HepG2 (cell line): ENCODE results near the gene OR52K1. TPM values are rescaled to one million over a fixed set of nuclear protein-coding genes. Genes with fewer than 3 reads are reported as not detected.

Source experiments
- ATAC-seq: fragments of 200-7000 bp; cut with Tn5 transposase; 3 replicates; pipeline ENCODE4 v1.9.1; 2020; ENCODE audit warnings: mild to moderate bottlenecking, moderate library complexity
- BruUV-seq: library from RNA; stranded (reverse); fragments of 400-500 nt; replicated peaks from 2 replicates; lab custom pipeline; 2021; lab: Mats Ljungman, UMichigan
- CTCF ChIA-PET: fragments of 300-600 bp; formaldehyde crosslinking; extraction: SDS; loops from one replicate; lab custom pipeline; 2021; ENCODE audit warnings: low total read pairs, inconsistent platforms, low intra/inter-chr PET ratio; lab: Yijun Ruan, JAX
- POLR2A ChIA-PET: fragments of 350-600 bp; sonication (Branson Sonifier 250); formaldehyde crosslinking; loops from one replicate; lab custom pipeline; 2020; ENCODE audit warnings: antibody characterized with exemption, inconsistent platforms; lab: Yijun Ruan, JAX
- DNase-seq: peaks from one replicate; pipeline ENCODE4 v3.0.0-alpha.2; 2015; ENCODE audit warnings: low spot score
- FAIRE-seq: peaks from 3 replicates; lab custom pipeline; 2011; peaks lifted over from hg19 to GRCh38; lab: Jason Lieb, UNC
- H2AFZ ChIP-seq: one replicate; pipeline ENCODE4 v1.6.1; 2011; ENCODE audit warnings: low read length, inconsistent platforms
- H3K27ac ChIP-seq: fragments of 300-600 bp; 3 replicates; pipeline ENCODE4 v1.8.0; 2011; ENCODE audit warnings: mixed run types, mild to moderate bottlenecking, mixed read lengths, low read length, inconsistent platforms; ENCODE audit not compliant: insufficient read depth; ENCODE audit errors: extremely low read length
- H3K27me3 ChIP-seq, 2 experiments: fragments of 200-600 bp in 1 of 2; 2 replicates in 1 of 2; 3 replicates in 1 of 2; pipeline versions ENCODE4 v1.6.0 to v1.8.0; 2011; ENCODE audit warnings: low read length in 2 of 2, mild to moderate bottlenecking in 2 of 2, moderate library complexity in 2 of 2, inconsistent platforms in 1 of 2; ENCODE audit not compliant: insufficient read depth in 2 of 2, control insufficient read depth in 1 of 2
- H3K36me3 ChIP-seq, 2 experiments: fragments of 200-600 bp in 1 of 2; replicated peaks in 1 of 2; 2 replicates in 1 of 2; 3 replicates in 1 of 2; pipeline versions ENCODE4 v1.5.1 to v1.8.0; 2011; ENCODE audit warnings: low read length in 2 of 2, inconsistent platforms in 1 of 2; ENCODE audit not compliant: insufficient read depth in 2 of 2, control insufficient read depth in 1 of 2
- H3K4me1 ChIP-seq: 2 replicates; pipeline ENCODE4 v1.5.1; 2012; ENCODE audit warnings: low read length, inconsistent platforms; ENCODE audit not compliant: insufficient read depth
- H3K4me2 ChIP-seq: 2 replicates; pipeline ENCODE4 v1.6.0; 2011; ENCODE audit warnings: low read depth, low read length, inconsistent platforms
- H3K4me3 ChIP-seq, 3 experiments: fragments of 200-600 bp in 1 of 3; sonication (generic), shearing (Covaris generic) in 1 of 3; replicated peaks in 1 of 3; 2 replicates each; pipeline ENCODE4 v1.5.1; 2011 to 2016; ENCODE audit warnings: low read length in 3 of 3, inconsistent platforms in 2 of 3, low read depth in 2 of 3, mild to moderate bottlenecking in 2 of 3, control low read depth in 1 of 3, mixed read lengths in 1 of 3; ENCODE audit not compliant: insufficient read depth in 1 of 3
- H3K79me2 ChIP-seq: one replicate; pipeline ENCODE4 v1.6.1; 2011; ENCODE audit warnings: low read length, inconsistent platforms; ENCODE audit not compliant: insufficient read depth
- H3K9ac ChIP-seq: 2 replicates; pipeline ENCODE4 v1.6.0; 2011; ENCODE audit warnings: mild to moderate bottlenecking, low read depth, low read length, inconsistent platforms; ENCODE audit not compliant: insufficient read depth
- H3K9me3 ChIP-seq: 2 replicates; pipeline ENCODE4 v1.5.1; 2012; ENCODE audit warnings: mild to moderate bottlenecking, low read length
- H4K20me1 ChIP-seq: 2 replicates; pipeline ENCODE4 v1.6.0; 2011; ENCODE audit warnings: inconsistent platforms, mild to moderate bottlenecking, low read length, moderate library complexity; ENCODE audit not compliant: insufficient read depth
- EED ChIP-seq: sonication (generic); formaldehyde crosslinking; IDR thresholded peaks from 2 replicates; pipeline ENCODE4 v1.5.0; 2020; ENCODE audit warnings: mild to moderate bottlenecking, missing genetic modification reagents
- HMG20B ChIP-seq: conservative IDR thresholded peaks from 2 replicates; pipeline ENCODE4 v1.6.1; 2016; ENCODE audit warnings: missing genetic modification reagents, missing compliant biosample characterization
- HNF4G ChIP-seq, 2 experiments: sonication (generic) in 1 of 2; formaldehyde crosslinking in 1 of 2; IDR thresholded peaks; 2 replicates each; pipeline versions ENCODE4 v1.4.0 to v1.6.1; 2011 to 2020; ENCODE audit warnings: borderline replicate concordance in 2 of 2, low read depth in 2 of 2, mild to moderate bottlenecking in 2 of 2, low read length in 1 of 2, missing genetic modification reagents in 1 of 2, moderate library complexity in 1 of 2
- MEF2D ChIP-seq: sonication (generic); formaldehyde crosslinking; IDR thresholded peaks from 2 replicates; pipeline ENCODE4 v1.5.1; 2020; ENCODE audit warnings: mild to moderate bottlenecking, missing genetic modification reagents
- MYC ChIP-seq: sonication (generic); formaldehyde crosslinking; IDR thresholded peaks from 2 replicates; pipeline ENCODE4 v1.9.0; 2021; ENCODE audit warnings: missing genetic modification reagents, borderline replicate concordance
- RCOR2 ChIP-seq: IDR thresholded peaks from 2 replicates; pipeline ENCODE4 v1.6.1; 2016; ENCODE audit warnings: missing biosample characterization, missing genetic modification reagents
- RFX1 ChIP-seq: fragments of 450-650 bp; IDR thresholded peaks from 2 replicates; pipeline ENCODE4 v1.6.1; 2017
- SMYD3 ChIP-seq: sonication (generic); formaldehyde crosslinking; IDR thresholded peaks from 2 replicates; pipeline ENCODE4 v1.8.1; 2023; ENCODE audit warnings: mild to moderate bottlenecking, missing genetic modification reagents
- TGIF2 ChIP-seq: IDR thresholded peaks from 2 replicates; pipeline ENCODE4 v1.6.1; 2016; ENCODE audit warnings: control low read depth, missing compliant biosample characterization
- ZFAT ChIP-seq: sonication (generic); formaldehyde crosslinking; conservative IDR thresholded peaks from 2 replicates; pipeline ENCODE4 v1.8.1; 2023; ENCODE audit warnings: missing genetic modification reagents, inconsistent platforms
- ZNF260 ChIP-seq: sonication (generic); formaldehyde crosslinking; IDR thresholded peaks from 2 replicates; pipeline ENCODE4 v1.4.0; 2020; ENCODE audit warnings: missing genetic modification reagents, low read depth, mild to moderate bottlenecking, borderline replicate concordance
- ZNF34 ChIP-seq: sonication (generic); formaldehyde crosslinking; IDR thresholded peaks from 2 replicates; pipeline ENCODE4 v1.4.0; 2020; ENCODE audit warnings: mild to moderate bottlenecking, missing genetic modification reagents, borderline replicate concordance
- WGBS: methylation state at CpG from one replicate; pipeline ENCODE4 v1.1.6; 2017; ENCODE audit warnings: low lambda C conversion rate; 5-methylcytosine and 5-hydroxymethylcytosine counted together
- in situ Hi-C: cut with HindIII; loops from 2 replicates; pipeline ENCODE4 v1.10.0; 2017; ENCODE audit warnings: low pct_unique_long_range_greater_than_20kb; ENCODE audit not compliant: extremely low pct_ligation_motif_present
- intact Hi-C: fragments of 100-400 bp; cut with micrococcal nuclease; formaldehyde crosslinking; loops from one replicate; pipeline ENCODE4 v1.10.0; 2022; ENCODE audit not compliant: unreplicated experiment
- polyA plus RNA-seq, 8 experiments: library from polyadenylated mRNA; depleted of rRNA in 3 of 8; stranded (reverse) in 7 of 8; unstranded in 1 of 8; fragments of >200 nt; fragmentation: Illumina TruSeq in 4 of 8; extraction: Trizol in 4 of 8; gene quantifications; 2 replicates each; pipeline versions ENCODE4 v1.2.1 to v1.2.3, GENCODE V29; 2011 to 2016; ENCODE audit warnings: low read depth in 4 of 8, missing spikeins in 1 of 8, mixed read lengths in 1 of 8; ENCODE audit not compliant: insufficient read depth in 1 of 8
- total RNA-seq, 5 experiments: library from RNA; depleted of rRNA; stranded (reverse); fragments of >200 nt; fragmentation: Illumina TruSeq; extraction: Trizol; gene quantifications; 2 replicates each; pipeline ENCODE4 v1.2.3, GENCODE V29; 2016; ENCODE audit warnings: low read depth in 1 of 5
- TF ChIP-seq, protein P1 (sequence below): sonication (generic); formaldehyde crosslinking; IDR thresholded peaks from 2 replicates; pipeline ENCODE4 v1.4.0; 2020; ENCODE audit warnings: missing genetic modification reagents
- TF ChIP-seq, protein P2 (sequence below): sonication (generic); formaldehyde crosslinking; IDR thresholded peaks from 2 replicates; pipeline ENCODE4 v1.5.0; 2020; ENCODE audit warnings: mild to moderate bottlenecking, missing genetic modification reagents
- TF ChIP-seq, protein P3 (sequence below): IDR thresholded peaks from 2 replicates; pipeline ENCODE4 v1.6.1; 2016; ENCODE audit warnings: low read depth
- TF ChIP-seq, protein P4 (sequence below): sonication (generic); formaldehyde crosslinking; IDR thresholded peaks from 2 replicates; pipeline ENCODE4 v1.4.0; 2020; ENCODE audit warnings: missing genetic modification reagents

The OR52K1 gene
- total and polyA plus RNA-seq, 2 of the 13 experiments (the other 11 are each of a cell fraction or from before 2014, with no cell fraction given), result not detected

DNA sequence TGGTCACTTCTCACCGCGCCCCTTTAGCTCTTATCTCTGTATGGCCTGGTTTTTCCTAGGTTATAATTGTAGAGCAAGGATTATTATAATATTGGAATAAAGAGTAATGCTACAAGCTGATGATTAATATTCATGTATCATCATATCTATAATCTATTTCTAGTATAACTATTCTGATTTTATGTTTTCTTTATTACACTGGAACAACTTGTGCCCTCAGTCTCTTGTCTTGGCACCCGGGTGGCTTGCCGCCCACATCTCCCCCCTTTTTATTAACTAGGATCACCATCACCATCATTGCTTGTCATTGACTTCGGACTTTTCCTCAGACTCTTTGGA lies 11.0 kb downstream of the OR52K1 start (continued):
- TF ChIP-seq, protein P1, sequence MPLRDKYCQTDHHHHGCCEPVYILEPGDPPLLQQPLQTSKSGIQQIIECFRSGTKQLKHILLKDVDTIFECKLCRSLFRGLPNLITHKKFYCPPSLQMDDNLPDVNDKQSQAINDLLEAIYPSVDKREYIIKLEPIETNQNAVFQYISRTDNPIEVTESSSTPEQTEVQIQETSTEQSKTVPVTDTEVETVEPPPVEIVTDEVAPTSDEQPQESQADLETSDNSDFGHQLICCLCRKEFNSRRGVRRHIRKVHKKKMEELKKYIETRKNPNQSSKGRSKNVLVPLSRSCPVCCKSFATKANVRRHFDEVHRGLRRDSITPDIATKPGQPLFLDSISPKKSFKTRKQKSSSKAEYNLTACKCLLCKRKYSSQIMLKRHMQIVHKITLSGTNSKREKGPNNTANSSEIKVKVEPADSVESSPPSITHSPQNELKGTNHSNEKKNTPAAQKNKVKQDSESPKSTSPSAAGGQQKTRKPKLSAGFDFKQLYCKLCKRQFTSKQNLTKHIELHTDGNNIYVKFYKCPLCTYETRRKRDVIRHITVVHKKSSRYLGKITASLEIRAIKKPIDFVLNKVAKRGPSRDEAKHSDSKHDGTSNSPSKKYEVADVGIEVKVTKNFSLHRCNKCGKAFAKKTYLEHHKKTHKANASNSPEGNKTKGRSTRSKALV, result no peak

DNA sequence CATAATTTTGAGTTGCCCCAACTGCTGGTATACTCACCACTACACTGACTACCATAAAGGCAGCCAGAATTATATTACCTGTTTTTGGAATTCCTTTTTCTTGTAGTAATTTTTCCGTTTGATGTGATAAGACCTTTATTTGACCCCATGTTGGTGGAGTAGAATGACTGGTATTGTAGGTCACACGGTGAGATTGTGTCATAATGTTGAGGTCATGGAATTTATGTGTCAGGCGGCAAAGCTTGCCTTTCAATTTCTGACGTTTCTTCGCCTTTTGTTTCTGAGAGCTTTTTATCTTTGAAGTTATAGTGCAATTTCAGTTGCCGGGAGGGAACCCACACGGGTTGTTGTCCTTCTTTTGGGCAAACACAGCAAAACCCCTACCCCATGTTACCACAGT lies 13.0 kb downstream of the OR52K1 start:
- intact Hi-C loops (no loop called here), in situ Hi-C loops (no loop called here)
- no peaks in the 10 kb centered on the region for H4K20me1 ChIP-seq
- H3K9ac ChIP-seq, result no peak overlapping the region
- no peaks in the 10 kb centered on the region for H3K9me3 ChIP-seq
- POLR2A ChIA-PET, result no interaction called here
- ATAC-seq (no peak), FAIRE-seq (no peak), DNase-seq (no peak)
- BruUV-seq, result no TSS peak
- no peaks in the 10 kb centered on the region for H3K36me3 ChIP-seq
- no peaks in the 10 kb centered on the region for H3K4me1 ChIP-seq
- peaks cover 0 to 47% of the 10 kb centered on the region in 2 experiments; a peak in 4 of 5 replicates for H3K27me3 ChIP-seq
- H3K4me2 ChIP-seq, result no peak overlapping the region
- no peaks in the 10 kb centered on the region for H3K79me2 ChIP-seq
- WGBS, result 13% methylated on average over 7 of the region's 7 CpGs
- CTCF ChIA-PET, result no interaction called here
- H3K4me3 ChIP-seq, result no peak overlapping the region
- H3K27ac ChIP-seq, result no peak overlapping the region
- H2AFZ ChIP-seq, result no peak overlapping the region
- TF ChIP-seq RCOR2 (CRISPR knock-in tag) (no peak), EED (no peak), SMYD3 (CRISPR knock-in tag) (no peak), RFX1 (no peak), ZNF260 (CRISPR knock-in tag) (no peak), HMG20B (no peak), ZNF34 (CRISPR knock-in tag) (no peak), TGIF2 (no peak), HNF4G (IDR thresholded peaks at IDR 0.05; ENCODE audit: borderline replicate concordance, low read depth, low read length) (no peak), HNF4G (CRISPR knock-in tag; IDR thresholded peaks at IDR 0.05; ENCODE audit: borderline replicate concordance, low read depth) (no peak), MYC (CRISPR knock-in tag) (no peak), MEF2D (CRISPR knock-in tag) (no peak), ZFAT (CRISPR knock-in tag) (no peak)
- TF ChIP-seq, protein P2, sequence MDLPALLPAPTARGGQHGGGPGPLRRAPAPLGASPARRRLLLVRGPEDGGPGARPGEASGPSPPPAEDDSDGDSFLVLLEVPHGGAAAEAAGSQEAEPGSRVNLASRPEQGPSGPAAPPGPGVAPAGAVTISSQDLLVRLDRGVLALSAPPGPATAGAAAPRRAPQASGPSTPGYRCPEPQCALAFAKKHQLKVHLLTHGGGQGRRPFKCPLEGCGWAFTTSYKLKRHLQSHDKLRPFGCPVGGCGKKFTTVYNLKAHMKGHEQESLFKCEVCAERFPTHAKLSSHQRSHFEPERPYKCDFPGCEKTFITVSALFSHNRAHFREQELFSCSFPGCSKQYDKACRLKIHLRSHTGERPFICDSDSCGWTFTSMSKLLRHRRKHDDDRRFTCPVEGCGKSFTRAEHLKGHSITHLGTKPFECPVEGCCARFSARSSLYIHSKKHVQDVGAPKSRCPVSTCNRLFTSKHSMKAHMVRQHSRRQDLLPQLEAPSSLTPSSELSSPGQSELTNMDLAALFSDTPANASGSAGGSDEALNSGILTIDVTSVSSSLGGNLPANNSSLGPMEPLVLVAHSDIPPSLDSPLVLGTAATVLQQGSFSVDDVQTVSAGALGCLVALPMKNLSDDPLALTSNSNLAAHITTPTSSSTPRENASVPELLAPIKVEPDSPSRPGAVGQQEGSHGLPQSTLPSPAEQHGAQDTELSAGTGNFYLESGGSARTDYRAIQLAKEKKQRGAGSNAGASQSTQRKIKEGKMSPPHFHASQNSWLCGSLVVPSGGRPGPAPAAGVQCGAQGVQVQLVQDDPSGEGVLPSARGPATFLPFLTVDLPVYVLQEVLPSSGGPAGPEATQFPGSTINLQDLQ (CRISPR knock-in tag), result no peak
- TF ChIP-seq, protein P3, sequence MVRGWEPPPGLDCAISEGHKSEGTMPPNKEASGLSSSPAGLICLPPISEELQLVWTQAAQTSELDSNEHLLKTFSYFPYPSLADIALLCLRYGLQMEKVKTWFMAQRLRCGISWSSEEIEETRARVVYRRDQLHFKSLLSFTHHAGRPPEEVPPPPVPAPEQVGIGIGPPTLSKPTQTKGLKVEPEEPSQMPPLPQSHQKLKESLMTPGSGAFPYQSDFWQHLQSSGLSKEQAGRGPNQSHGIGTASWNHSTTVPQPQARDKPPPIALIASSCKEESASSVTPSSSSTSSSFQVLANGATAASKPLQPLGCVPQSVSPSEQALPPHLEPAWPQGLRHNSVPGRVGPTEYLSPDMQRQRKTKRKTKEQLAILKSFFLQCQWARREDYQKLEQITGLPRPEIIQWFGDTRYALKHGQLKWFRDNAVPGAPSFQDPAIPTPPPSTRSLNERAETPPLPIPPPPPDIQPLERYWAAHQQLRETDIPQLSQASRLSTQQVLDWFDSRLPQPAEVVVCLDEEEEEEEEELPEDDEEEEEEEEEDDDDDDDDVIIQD (CRISPR knock-in tag), result no peak
- TF ChIP-seq, protein P4, sequence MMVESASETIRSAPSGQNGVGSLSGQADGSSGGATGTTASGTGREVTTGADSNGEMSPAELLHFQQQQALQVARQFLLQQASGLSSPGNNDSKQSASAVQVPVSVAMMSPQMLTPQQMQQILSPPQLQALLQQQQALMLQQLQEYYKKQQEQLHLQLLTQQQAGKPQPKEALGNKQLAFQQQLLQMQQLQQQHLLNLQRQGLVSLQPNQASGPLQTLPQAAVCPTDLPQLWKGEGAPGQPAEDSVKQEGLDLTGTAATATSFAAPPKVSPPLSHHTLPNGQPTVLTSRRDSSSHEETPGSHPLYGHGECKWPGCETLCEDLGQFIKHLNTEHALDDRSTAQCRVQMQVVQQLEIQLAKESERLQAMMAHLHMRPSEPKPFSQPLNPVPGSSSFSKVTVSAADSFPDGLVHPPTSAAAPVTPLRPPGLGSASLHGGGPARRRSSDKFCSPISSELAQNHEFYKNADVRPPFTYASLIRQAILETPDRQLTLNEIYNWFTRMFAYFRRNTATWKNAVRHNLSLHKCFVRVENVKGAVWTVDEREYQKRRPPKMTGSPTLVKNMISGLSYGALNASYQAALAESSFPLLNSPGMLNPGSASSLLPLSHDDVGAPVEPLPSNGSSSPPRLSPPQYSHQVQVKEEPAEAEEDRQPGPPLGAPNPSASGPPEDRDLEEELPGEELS, result no peak
